Common myeloid progenitor, CD34-positive (primary cell): ENCODE measurements around the gene FAM222A.

Experiments
- CTCF ChIA-PET: fragments of 350-600 bp; sonication (Branson Sonifier 250); formaldehyde crosslinking; loops from one replicate; lab custom pipeline; 2021; ENCODE audit warnings: antibody characterized with exemption; lab: Charles Lee
- POLR2A ChIA-PET: fragments of 350-600 bp; sonication (Branson Sonifier 250); formaldehyde crosslinking; loops from one replicate; lab custom pipeline; 2021; ENCODE audit warnings: antibody characterized with exemption; lab: Charles Lee
- DNase-seq, 3 donors: peaks; one replicate each; pipeline versions ENCODE4 v3.0.0 to v3.0.0-alpha.2; 2013
- H3K27ac ChIP-seq, 2 experiments: 1 replicate in 1 of 2; 2 replicates in 1 of 2; pipeline ENCODE4 v1.7.0; 2013; ENCODE audit warnings: inconsistent platforms in 2 of 2, low read length in 2 of 2, mild to moderate bottlenecking in 2 of 2, low read depth in 1 of 2, moderate library complexity in 1 of 2; ENCODE audit not compliant: severe bottlenecking in 2 of 2, insufficient read depth in 1 of 2, poor library complexity in 1 of 2
- H3K27me3 ChIP-seq, 5 experiments: replicated peaks in 2 of 5; 1 replicate in 3 of 5; 2 replicates in 2 of 5; pipeline versions ENCODE4 v1.6.1 to v1.7.0; 2013; ENCODE audit warnings: low read length in 4 of 5, mild to moderate bottlenecking in 2 of 5, moderate library complexity in 2 of 5, inconsistent platforms in 1 of 5; ENCODE audit not compliant: insufficient read depth in 5 of 5, control insufficient read depth in 4 of 5
- H3K36me3 ChIP-seq, 4 experiments: 1 replicate in 2 of 4; 2 replicates in 2 of 4; pipeline versions ENCODE4 v1.6.1 to v1.7.0; 2013; ENCODE audit warnings: low read length in 3 of 4, control low read depth in 1 of 4, mild to moderate bottlenecking in 1 of 4; ENCODE audit not compliant: control insufficient read depth in 4 of 4, insufficient read depth in 4 of 4
- H3K4me1 ChIP-seq, 4 experiments: 1 replicate in 3 of 4; 2 replicates in 1 of 4; pipeline versions ENCODE4 v1.6.1 to v1.7.1; 2013; ENCODE audit warnings: low read length in 3 of 4, mild to moderate bottlenecking in 3 of 4, control low read depth in 1 of 4, inconsistent platforms in 1 of 4, moderate library complexity in 1 of 4; ENCODE audit not compliant: control insufficient read depth in 4 of 4, insufficient read depth in 4 of 4; ENCODE audit errors: control extremely low read depth in 1 of 4
- H3K4me3 ChIP-seq, 7 experiments: 1 replicate in 4 of 7; 2 replicates in 3 of 7; pipeline versions ENCODE4 v1.5.1 to v1.7.0; 2013; ENCODE audit warnings: mild to moderate bottlenecking in 7 of 7, low read length in 6 of 7, moderate library complexity in 6 of 7, inconsistent platforms in 2 of 7, low read depth in 2 of 7, control low read depth in 1 of 7; ENCODE audit not compliant: insufficient read depth in 4 of 7, control insufficient read depth in 1 of 7; ENCODE audit errors: extremely low read depth in 1 of 7
- H3K9me3 ChIP-seq, 5 experiments: 1 replicate in 4 of 5; 2 replicates in 1 of 5; pipeline versions ENCODE4 v1.6.1 to v1.7.1; 2013; ENCODE audit warnings: low read length in 4 of 5, mild to moderate bottlenecking in 2 of 5, inconsistent platforms in 1 of 5, low read depth in 1 of 5, moderate library complexity in 1 of 5; ENCODE audit not compliant: control insufficient read depth in 4 of 5, insufficient read depth in 2 of 5; ENCODE audit errors: control extremely low read depth in 1 of 5
- WGBS: methylation state at CpG from one replicate; pipeline ENCODE4 v1.1.5; 2013; ENCODE audit not compliant: insufficient coverage; 5-methylcytosine and 5-hydroxymethylcytosine counted together

FAM222A gene

GRCh38 chr12:109770104-109770860, 56.7 kb downstream of the FAM222A start:
- Histone ChIP-seq H3K4me1 (peaks cover 0 to 9% (median 4%) of the 10 kb centered on the region in 4 experiments), H3K4me3 (no peak overlapping the region), H3K36me3 (no peaks in the 10 kb centered on the region), H3K27me3 (no peaks in the 10 kb centered on the region), H3K27ac (no peak overlapping the region), H3K9me3 (no peaks in the 10 kb centered on the region)
- POLR2A ChIA-PET, result no interaction called here
- WGBS, result 92% methylated on average over 11 of the region's 16 CpGs
- CTCF ChIA-PET, result interaction anchor here (1.1 to 1.3 kb wide), 2 partner anchors 34 to 252 kb away, joined by 3 read pairs; no protein-coding TSS in a partner anchor
- no peak for DNase-seq

DNA sequence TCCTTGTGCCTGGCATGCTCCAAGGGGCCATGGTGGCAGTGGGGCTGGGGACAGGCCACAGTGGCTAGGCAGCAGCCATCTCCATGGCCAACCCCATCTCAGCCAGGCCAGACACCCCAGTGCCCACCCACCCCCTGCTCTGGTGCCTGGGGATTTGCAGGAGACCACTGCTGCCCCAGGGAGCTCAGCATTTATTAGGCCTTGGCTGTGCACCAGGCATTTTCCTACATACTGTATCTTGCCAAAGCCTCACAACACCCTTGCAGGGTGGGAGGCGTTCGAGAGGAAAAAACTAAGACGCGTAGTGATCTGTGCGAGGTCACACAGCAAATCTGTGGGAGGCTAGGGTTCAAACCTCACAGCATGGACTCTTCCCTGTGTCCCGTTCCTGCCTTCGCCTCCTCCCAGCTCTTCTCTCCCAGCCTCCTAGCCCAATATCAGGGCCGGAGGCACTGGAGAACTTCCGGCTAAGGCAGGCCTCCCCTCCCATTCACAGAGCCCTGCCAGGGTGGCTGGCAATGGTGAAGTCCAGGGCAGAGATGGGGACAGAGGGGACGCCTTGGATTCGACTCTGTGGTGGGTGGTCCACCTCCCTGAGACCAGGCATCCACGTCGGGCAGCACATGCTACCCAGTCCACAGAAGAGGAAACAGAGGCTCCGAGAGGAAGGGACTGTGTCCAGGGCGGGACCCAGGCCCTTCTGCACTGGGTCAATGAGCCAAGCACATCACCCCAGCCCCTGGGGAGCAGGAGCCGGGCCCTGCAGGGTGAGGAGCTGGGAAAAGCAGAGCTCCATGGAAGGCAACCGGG, 57.4 kb downstream of the FAM222A start:
- no peak for DNase-seq
- WGBS, result 95% methylated on average over 15 of the region's 17 CpGs

GRCh38 chr12:109771746-109772621, 58.4 kb downstream of the FAM222A start:
- H3K27ac ChIP-seq, result no peak overlapping the region
- no peaks in the 10 kb centered on the region for H3K27me3 ChIP-seq
- peaks cover 0 to 9% (median 4%) of the 10 kb centered on the region in 4 experiments for H3K4me1 ChIP-seq
- no peaks in the 10 kb centered on the region for H3K36me3 ChIP-seq
- ChIA-PET POLR2A (interaction anchor here (1.2 to 1.7 kb wide), 2 partner anchors 10 to 58 kb away, joined by 4 read pairs; no protein-coding TSS in a partner anchor), CTCF (interaction anchor here (1.3 to 10.1 kb wide), 3 partner anchors 36 to 251 kb away, joined by 3 to 101 read pairs (median 85); no protein-coding TSS in a partner anchor)
- H3K4me3 ChIP-seq, result no peak overlapping the region
- DNase-seq, result no peak
- 93% methylated on average over 12 of the region's 17 CpGs for WGBS
- H3K9me3 ChIP-seq, result no peaks in the 10 kb centered on the region

More for the DNA sequence above, 57.4 kb downstream of the FAM222A start:
- no peaks in the 10 kb centered on the region for H3K9me3 ChIP-seq
- ChIA-PET CTCF (interaction anchor here (1.1 to 10.1 kb wide), 4 partner anchors 35 to 253 kb away, joined by 3 to 101 read pairs (median 44); no protein-coding TSS in a partner anchor), POLR2A (no interaction called here)
- H3K27me3 ChIP-seq, result no peaks in the 10 kb centered on the region
- peaks cover 0 to 9% (median 4%) of the 10 kb centered on the region in 4 experiments for H3K4me1 ChIP-seq
- no peak overlapping the region for H3K27ac ChIP-seq
- no peak overlapping the region for H3K4me3 ChIP-seq
- no peaks in the 10 kb centered on the region for H3K36me3 ChIP-seq

- DNase-seq, result no peak
- no peaks in the 10 kb centered on the region for H3K36me3 ChIP-seq
- ChIA-PET POLR2A (interaction anchor here (1.2 to 1.7 kb wide), 2 partner anchors 10 to 59 kb away, joined by 4 read pairs; no protein-coding TSS in a partner anchor), CTCF (interaction anchor here (2.0 to 10.1 kb wide), 3 partner anchors 8 to 252 kb away, joined by 8 to 101 read pairs (median 85); no protein-coding TSS in a partner anchor)
- H3K9me3 ChIP-seq, result no peaks in the 10 kb centered on the region
- 83% methylated on average over 10 of the region's 12 CpGs for WGBS
- no peak overlapping the region for H3K27ac ChIP-seq
- H3K4me1 ChIP-seq, result peaks cover 0 to 9% (median 4%) of the 10 kb centered on the region in 4 experiments
- no peak overlapping the region for H3K4me3 ChIP-seq
- no peaks in the 10 kb centered on the region for H3K27me3 ChIP-seq
Observed at GRCh38 chr12:109772622-109773321, 59.1 kb downstream of the FAM222A start.

- Histone ChIP-seq H3K27me3 (no peaks in the 10 kb centered on the region), H3K27ac (no peak overlapping the region), H3K4me1 (peaks cover 0 to 9% (median 4%) of the 10 kb centered on the region in 4 experiments), H3K9me3 (peaks cover 0 to 2% (median 0%) of the 10 kb centered on the region in 5 experiments), H3K36me3 (no peaks in the 10 kb centered on the region), H3K4me3 (peak overlapping the region in 2 of 7 experiments; percentile 34 to 50)
- 32% methylated on average over 14 of the region's 21 CpGs for WGBS
- POLR2A ChIA-PET, result interaction anchor here (1.2 to 1.7 kb wide), 2 partner anchors 11 to 59 kb away, joined by 4 read pairs; no protein-coding TSS in a partner anchor
- CTCF ChIA-PET, result interaction anchor here (1.0 to 10.1 kb wide), 5 partner anchors 9 to 252 kb away, joined by 3 to 101 read pairs (median 8); no protein-coding TSS in a partner anchor
- peak in 2 of 3 donors; percentile 35 to 41 for DNase-seq
Observed at GRCh38 chr12:109773384-109774011, 59.9 kb downstream of the FAM222A start.
